ENCODE measurements around the gene MBLAC1.

- no peak for TF ChIP-seq POLR2A (IDR thresholded peaks at IDR 0.05; ENCODE audit: low read depth, low read length)
- TF ChIP-seq TAF1 (IDR thresholded peaks at IDR 0.05; ENCODE audit: low read depth, low read length), result no peak
Measured at GRCh38 chr7:100124301-100125230, 2.2 kb upstream of the MBLAC1 start.
